Measurements from ENCODE around the gene FSTL5. TPM values are rescaled to one million over a fixed set of nuclear protein-coding genes. Genes with fewer than 3 reads are reported as not detected.

The FSTL5 gene
- polyA plus RNA-seq, result 12.1 and 24.0 TPM in 2 replicates

GRCh38 chr4:162163892-162164759 is at the start of gene FSTL5:
Gene FSTL5 (minus strand): TSS chr4:162164000. CDS start chr4:162111396, 52,604 bp downstream.

All from Purkinje cell (primary cell).